ENCODE data around the gene SIRPG.
A peak's percentile ranks its signal among the peaks of the same experiment; 100 is the strongest.
"Not testable (repeated sequence)": the region's sequence is repeated elsewhere in the genome, so short reads cannot be mapped to it uniquely, and the experiment has no call there.

The SIRPG gene

DNA sequence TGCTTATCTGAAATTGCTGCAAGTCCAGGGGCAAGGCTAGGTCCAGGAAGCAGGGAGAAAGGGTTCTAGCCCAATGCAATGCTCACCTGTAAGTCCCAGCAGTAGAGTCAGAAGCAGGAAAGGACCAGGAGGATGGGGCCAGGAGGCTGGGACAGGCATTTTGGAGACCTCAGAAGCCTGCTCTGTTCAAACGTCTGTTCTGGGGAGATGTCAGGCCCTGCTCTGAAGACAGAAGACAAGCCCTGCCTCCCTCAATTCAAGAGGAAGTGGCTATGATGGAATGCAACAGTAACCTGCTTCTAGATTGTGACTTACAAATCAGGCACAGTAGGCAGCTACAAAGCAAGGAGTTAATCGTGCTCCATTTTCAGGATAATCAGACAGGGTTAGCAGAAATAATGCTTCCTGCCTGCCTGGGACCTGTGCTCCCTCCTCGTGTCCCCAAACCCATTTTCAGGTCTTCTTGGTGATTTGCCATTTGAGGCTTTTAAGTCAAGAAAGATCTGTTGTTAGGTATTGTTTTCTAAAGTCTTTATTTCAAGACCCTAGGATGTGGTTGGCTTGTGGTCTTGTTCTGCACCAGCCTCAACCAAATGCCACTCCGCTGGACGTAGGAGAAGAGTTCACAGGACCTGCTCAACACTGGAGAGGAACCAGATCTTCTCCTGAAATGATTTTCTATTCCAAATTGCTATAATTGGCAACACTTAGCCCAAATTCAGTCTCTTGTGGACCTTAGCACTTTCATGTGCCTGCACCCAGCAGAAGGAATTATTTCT, at the start of gene SIRPG:
TSS of gene SIRPG (minus strand) at position 224 of the 779 bp plus-strand sequence. CDS start at position 159, 65 bp downstream.
- DNase-seq (ENCODE audit: low spot score) = no peak

DNA sequence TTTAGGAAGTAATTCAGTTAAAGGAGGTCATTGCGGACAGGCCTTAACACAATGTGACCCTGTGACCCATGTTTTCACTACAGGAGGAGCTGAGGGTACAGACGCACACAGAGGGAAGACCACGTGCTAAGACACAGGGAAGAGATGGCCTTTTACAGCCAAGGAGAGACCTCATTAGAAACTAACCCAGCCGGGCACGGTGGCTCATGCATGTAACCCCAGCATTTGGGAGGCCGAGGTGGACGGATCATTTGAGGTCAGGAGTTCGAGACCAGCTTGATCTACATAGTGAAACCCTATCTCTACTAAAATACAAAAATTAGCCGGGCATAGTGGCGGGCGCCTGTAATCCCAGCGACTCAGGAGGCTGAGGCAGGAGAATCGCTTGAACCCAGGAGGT, 49.3 kb upstream of the SIRPG start:
- DNase-seq (ENCODE audit: low spot score) = not testable (repeated sequence)

DNA sequence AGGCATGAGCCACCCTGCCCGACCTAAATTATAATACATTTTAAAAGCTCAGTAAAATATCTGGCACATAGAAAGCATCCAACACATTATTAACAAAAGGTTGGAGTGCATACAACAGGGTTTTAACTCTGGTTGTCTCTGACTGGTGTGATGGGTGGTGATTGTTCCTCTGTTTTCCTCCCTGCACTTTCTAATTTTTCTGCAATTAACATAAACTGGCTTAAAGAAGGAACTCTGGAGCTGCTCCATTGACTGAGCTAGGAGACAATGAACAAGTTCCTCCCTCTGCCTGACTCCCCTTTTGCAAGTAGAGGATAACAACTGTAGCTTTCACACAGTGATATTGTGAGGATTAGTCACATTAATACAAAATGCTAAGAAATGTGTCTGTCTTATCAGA, 48.5 kb upstream of the SIRPG start:
- DNase-seq (ENCODE audit: low spot score) = no peak

DNA sequence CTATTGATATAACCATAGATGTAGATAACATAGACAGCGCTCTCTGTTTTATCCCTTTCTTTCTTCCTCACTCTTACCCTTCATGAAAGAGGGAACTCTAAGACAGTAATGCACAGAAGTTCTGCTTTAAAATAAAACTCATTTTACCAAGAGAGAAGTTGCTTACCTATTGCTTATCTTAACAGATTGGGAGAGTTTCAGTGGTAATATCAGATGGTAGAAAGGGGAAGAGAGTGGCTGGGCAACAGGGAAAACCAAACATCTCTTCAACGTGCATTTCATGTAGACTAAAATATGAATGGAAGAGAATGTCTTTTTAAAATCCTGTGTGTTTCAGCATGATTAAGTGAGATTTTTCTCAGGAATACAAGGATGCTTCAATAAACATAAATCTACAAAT, 45.3 kb upstream of the SIRPG start:
- no peak for DNase-seq (ENCODE audit: low spot score)

DNA sequence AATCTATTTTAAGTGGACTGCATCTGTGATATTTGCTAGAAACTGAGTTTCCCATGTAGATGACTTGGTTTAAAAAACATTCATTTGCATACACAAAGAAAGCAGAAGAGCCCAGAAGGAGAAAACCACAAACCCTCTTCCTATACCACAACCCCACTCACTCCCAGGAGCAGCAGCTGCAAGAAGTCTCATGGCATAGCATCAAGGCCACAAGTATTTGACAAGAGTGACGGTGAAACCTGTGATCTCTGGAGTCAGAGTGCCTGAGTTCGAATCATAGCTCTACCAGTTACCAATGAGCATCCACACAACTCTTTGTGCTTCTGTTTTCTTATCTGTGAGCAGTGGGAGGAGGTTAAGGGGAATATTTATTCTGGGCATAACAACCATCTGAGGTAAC, 44.7 kb upstream of the SIRPG start:
- peak; percentile 44 for DNase-seq (ENCODE audit: low spot score)

DNA sequence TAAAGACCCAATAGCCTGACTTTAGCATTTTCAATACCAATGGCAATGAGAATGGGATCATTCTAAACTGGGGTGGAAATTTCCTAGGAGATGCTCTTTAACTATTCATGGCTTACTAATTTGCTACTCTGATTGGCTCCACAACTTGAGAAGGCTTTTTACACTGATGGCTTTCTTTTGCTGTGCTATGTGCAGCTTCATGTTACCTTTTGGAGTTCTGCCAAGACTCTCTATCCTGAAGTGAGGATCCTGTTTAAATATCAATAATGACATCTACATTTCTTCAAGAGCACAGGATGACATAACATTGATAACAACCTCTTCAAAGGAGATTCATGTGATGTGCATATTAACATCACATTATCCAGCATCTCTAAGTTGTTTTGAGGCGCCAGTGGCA, 43.4 kb upstream of the SIRPG start:
- DNase-seq (ENCODE audit: low spot score) = no peak

DNA sequence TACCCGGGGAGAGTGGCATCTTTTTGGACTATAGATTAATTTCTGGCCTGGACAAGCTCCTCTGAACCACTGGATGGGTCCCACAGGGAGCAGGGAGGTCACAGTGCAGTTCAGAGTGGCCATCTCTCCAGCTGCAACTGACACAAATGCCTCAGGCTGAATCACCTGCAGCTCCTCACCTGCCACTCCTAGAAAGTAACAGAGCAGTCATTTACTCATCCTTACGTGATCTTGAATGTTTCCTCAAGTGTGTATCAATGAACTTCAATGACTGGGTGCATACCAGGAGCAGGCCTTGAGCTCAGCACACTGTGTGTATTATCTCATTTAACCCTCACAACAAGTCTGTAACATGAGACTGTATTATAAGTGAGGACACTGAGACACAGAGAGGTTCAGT, 40.0 kb upstream of the SIRPG start:
- no peak for DNase-seq (ENCODE audit: low spot score)

DNA sequence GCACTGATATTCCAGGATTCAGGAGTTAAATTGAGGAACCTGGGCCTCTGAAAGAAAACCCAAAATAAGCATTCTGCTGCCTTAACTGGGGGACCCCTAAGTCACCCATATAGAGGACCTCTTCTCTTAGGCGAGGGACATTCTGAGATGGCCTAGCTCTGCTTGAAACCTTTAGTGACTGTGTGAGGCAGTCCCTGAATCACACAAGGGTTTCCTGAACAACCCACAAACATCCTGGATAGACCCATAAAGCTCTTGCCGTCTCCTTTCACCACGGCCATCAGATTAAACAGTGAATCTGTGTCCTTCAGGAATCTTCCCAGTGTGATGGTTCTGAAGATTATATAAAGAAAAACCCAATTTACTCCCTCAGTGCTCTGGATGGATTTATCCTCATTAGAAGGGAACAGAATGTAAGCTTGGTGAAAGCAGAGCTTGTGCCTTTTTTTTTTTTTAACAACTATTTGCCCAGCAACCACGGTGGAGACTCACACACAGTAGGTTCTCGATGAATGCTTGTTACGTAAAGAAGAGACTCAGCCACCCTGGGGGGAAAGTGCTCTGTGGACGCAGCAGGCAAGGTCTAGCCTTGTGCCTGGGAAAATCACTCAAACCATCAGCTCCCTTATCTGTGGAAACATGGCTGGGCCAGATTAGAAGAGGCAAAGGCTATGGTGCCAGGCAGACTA, 39.1 kb upstream of the SIRPG start:
- DNase-seq (ENCODE audit: low spot score) = no peak

DNA sequence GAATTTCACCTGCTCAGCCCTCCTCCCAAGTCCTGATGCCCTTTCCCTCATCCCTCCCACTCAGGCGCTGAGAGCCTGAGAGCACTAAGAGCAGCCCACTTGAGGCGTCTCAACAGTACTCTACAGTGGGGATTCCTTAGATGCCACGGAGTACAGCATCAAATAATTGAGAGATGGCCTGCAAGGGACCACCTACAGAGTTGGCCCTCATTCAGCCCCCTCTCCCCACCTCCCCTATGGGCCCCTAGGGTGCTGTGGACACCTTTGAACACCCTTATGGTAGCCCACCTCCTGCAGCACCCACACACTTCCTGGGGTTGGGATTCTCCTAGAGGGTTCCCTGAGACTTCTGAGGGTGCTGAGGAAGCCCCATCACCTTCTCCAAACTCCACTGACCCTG, 37.1 kb upstream of the SIRPG start:
- no peak for DNase-seq (ENCODE audit: low spot score)

DNA sequence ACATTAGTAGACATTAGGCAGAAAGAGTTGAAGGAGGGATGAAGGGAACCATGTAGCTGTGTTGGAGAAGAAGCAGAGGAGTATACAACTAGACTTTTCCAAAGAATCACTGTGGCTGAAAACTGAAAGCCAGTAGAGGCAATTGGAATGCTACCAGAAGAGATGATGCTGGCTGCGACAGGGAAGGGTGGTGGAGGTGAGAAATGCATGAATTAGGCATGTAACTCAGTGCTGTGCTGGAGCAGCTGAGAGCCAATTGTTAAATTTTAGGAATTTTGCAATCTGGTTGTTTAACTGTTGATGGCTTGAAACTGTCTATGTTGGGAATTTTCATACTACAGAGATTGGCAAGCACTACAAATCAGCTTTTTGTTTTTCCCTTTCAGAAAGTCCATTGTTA, 35.8 kb upstream of the SIRPG start:
- DNase-seq (ENCODE audit: low spot score) = no peak

DNA sequence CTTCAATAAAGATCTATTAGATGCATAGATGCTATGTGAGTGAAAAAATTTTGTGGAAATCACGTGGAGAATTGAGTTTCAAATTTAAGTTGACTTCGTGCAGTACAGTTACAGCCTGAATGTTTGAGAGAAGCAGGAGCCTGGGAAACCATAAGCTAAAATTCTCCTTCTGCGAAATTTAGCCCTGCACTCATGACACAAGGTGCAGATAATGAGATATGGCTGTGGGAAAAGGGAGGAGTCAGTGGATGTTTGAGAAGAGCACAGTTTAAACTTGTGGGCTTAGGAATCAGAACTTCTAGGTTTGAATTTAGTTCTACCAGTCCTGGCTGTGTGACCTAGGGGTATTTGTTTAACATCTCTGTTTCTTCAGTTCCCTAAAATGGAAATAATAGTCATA, 32.1 kb upstream of the SIRPG start:
- no peak for DNase-seq (ENCODE audit: low spot score)

DNA sequence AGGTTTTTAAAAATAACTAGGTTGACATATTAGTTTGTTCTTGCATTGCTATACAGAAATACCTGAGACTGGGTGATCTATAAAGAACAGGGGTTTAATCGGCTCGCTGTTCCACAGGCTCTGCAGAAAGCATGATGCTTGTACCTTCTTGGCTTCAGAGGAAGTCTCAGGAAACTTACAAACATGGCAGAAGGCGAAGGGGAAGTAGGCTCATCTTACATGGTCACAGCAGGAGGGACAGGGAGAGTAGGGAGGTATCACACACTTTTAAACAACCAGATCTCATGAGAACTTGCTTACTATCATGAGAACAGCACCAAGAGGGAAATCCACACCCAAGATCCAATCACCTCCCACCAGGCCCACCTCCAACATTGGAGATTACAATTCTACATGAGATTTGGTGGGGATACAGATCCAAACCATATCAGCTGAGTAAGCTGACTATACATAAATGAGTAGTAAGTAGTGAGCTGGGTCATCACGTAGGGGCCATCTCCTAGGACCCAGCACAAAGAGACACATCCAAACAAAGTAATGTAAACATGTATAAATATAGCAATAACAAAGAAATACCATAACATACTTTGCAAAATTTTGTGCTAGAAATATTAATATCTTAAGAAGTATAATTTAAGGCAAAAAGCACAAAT, 31.4 kb upstream of the SIRPG start:
- DNase-seq (ENCODE audit: low spot score) = no peak

DNA sequence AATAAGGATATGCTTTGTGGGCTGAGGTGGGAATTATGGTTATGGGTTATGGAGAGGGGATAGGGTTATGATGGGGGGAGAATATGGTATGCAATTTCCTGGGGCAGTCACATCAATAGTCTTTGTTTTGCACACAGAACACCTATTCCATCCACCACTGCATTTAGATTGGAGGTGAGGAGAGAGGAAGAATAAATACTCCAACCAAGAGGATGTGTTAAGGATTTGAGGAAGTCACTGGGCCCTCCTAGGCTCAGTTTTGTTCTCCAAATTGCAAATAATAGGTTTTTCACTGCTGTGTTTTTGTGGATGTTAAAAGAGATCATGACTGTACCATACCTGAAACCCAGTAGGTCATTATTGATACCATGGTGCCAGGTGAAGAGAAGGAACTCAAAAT, 29.5 kb upstream of the SIRPG start:
- no peak for DNase-seq (ENCODE audit: low spot score)

DNA sequence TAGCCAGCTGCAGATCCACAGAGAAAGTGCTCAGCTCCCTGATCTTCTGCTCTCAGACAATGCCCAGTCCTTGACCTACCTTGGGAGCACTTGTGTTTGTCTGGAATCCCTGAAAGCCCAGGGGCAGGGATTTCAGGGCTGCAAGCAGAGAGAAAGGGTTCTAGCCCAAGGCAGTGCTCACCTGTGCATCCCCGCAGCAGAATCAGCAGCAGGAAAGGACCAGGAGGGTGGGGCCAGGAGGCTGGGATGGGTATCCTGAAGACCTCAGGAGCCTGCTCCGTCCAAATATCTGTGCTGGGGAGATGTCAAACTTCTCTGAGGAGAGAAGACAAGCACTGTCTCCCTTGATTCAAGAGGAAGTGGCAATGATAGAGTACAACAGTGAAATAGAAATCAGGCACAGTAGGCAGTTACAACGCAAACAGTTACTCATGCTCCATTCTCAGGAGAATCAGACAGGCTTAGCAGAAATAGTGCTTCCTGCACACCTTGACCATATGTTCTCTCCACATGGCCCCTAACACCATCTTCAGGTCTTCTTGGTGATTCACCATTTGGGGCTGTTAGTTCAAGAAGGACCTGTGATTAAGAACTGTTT, 28.7 kb upstream of the SIRPG start:
- DNase-seq (ENCODE audit: low spot score) = no peak

DNA sequence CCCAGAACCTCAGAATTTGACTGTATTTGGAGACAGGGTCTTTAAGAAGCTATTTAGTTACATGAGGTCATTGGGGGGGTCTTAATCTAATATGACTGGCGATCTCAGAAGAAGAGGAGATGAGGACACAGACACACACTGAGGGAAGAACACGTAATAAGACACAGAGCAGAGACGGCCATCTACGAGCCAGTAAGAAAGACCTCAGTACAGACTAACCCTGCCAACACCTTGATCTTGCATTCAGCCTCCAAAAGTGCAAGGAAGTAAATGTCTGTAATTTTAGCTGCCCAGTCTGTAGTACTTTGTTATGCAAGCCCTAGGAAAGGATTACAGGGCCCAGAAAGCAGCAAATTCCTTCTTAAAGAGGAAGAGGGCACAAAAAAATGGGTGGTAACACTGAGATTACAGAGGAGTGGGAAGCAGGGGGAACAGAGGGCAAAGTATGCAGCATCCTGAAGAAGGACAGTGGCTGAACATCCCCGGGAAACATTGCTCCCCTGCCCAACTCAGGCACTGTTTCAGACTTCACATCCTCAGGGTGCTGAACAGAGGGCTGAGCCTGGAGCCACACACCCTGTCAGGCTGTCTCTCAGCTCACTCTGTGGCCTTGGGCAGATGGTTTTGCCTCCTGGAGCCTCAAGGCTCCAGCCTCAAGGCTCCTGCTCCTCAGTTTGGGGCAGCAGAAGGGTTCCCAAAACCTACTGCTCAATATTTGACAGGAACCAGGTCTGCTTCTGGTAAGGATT, 27.9 kb upstream of the SIRPG start:
- DNase-seq (ENCODE audit: low spot score) = no peak

DNA sequence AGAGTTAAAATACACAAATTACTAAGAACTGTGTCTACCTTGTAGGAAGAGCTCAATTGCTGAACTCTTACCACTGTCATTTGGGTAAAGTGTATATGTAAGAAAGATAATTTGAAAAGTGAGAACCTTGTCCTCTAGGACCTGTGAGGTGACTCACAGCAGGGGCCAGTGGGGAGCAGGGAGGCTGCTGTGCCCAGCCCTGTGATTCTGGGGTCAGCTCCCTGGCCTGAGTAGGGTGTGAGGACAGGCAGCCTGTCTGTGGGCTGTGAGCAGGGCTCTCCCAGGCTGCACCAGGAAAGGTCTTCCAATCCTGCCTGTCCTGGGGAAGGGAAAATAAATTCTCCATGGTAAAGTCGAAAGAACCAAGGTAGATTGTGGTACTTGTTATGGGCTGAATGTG, 27.3 kb upstream of the SIRPG start:
- no peak for DNase-seq (ENCODE audit: low spot score)

DNA sequence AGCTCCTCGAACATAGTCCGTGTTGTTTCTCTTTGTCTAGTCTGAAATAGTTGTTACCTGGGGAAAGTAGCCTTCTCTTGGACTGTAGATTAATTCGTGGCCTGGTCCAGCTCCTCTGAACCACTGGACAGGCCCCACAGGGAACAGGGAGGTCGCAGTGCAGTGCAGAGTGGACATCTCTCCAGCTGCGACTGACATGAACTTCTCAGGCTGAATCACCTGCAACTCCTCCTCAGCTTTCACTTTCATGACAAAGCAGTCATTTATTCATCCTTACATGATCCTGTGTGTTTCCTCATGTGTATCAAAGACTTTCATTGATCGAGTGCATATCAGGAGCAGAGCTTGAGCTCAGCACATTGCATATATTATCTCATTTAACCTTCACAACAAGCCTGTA, 19.1 kb upstream of the SIRPG start:
- no peak for DNase-seq (ENCODE audit: low spot score)

DNA sequence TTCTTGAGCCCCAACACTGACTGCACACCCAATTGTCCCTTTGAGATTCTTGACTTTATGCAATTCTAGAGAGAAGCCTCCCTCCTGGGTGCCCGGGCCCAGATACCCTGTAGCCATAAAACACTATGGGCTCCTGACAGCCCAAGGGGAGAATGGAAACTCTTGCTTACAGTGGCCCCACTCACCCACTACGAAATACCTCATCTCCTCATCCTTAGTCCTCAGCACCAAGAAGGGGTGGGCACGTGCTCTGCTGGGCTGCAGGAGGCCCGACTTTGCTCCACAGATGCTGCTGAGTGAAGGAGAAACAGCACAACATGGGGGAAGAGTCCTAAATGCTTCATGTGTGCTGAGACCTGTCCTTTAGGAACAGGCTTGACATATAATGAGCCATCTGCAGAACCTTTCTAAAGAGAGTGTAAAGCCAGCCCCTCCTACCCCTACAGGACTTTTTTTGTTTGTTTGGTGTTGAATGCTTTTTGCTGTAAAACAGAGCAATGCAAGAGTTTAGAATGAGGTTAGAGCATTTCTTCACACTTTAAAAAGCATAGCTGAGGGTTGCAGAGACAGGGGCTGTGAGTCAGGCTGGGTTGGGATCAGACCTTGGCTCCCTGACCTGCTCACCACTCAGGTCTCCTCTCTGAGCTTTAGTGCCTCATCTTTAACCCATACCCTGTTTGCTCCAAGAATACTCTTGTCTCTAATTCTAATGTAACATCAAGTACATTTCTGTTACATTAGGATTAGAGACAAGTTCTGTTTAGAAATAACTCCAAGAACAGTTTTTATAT, 17.6 kb upstream of the SIRPG start:
- DNase-seq (ENCODE audit: low spot score) = no peak

DNA sequence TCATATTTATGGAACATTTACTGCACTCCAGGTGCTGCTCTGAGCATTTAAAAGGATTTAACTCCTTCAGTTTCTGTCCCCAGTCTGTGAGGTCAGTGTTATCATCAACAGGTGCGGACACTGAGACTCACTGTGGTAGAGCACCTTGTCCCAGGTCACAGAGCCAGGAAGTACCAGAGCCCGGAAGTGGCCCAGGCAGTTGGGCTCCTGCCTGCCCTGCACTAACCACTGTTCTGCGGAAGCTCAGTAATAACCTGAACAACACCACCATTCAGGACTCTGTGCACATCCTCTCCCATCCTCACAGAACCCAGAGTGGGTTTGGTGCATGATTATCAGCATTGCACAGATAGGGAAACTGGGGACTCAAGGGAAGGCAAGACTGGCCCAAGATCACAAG, 16.8 kb upstream of the SIRPG start:
- DNase-seq (ENCODE audit: low spot score) = no peak

DNA sequence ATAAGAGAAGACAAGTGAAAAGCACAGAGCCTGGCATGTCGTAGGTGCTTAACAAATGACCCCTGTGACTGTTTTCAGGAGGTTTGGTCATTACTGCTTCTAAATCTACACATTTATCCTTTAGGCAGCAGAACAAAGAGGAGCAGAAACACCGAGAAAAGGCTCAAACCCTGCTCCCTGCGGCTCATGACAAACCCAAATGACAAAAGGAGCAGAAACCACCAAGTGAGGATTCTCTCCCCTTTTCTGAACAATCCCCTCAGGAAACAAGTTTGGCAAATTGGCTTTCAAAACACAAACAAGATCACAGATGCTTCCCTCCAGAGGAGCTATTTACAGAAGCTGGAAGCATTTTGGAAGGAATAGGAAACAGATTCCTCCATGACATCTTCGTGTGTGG, 15.8 kb upstream of the SIRPG start:
- DNase-seq (ENCODE audit: low spot score) = no peak

DNA sequence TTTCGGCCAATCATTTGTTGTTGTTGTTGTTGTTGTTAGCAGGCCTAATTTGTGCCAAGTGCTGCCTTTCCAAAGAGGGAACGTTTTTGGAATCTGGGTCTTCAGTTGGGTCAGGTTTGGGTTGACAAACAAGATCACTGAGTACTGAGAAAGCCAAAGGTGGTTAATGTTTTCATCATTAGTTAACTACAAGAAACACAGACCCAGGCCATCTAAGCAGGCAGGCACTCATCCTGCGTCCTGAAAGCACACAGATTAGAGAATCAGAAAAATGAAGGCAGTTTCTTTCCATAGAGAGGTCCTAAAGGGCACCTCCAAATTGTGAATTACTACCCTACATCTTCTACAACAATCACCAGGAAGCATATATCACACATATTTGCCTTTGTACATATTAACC, 15.1 kb upstream of the SIRPG start:
- no peak for DNase-seq (ENCODE audit: low spot score)
